ENCODE results near the gene ARID3A. TPM values are rescaled to one million over a fixed set of nuclear protein-coding genes. Genes with fewer than 3 reads are reported as not detected.
A peak's percentile ranks its signal among the peaks of the same experiment; 100 is the strongest.

Gene ARID3A
- total RNA-seq, 1 experiment from 2014 or later: 12.0 TPM

DNA sequence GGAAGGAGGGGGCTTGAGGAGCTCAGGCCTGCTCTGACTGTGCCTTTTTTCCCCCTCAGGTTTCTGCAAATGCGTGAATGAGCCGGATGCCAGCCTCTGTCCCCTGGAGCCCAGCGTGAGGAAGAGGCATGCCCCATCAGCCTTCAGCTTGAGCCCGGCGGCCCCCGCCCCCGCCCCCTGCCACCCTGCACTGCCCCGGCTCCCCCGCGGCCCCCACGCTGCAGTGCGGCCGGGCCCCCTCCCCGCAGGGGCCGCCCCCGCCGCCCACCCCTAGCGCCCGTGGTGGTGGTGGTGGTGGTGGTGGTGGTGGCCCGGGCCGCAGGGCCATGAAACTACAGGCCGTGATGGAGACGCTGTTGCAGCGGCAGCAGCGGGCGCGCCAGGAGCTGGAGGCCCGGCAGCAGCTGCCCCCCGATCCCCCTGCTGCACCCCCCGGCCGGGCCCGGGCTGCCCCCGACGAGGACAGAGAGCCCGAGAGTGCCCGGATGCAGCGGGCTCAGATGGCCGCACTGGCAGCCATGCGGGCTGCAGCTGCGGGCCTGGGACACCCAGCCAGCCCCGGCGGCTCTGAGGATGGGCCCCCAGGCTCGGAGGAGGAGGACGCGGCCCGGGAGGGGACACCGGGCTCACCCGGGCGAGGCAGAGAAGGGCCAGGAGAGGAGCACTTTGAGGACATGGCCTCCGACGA lies 3.5 kb downstream of the ARID3A start:
- DNase-seq (ENCODE audit: low read depth): no peak

DNA sequence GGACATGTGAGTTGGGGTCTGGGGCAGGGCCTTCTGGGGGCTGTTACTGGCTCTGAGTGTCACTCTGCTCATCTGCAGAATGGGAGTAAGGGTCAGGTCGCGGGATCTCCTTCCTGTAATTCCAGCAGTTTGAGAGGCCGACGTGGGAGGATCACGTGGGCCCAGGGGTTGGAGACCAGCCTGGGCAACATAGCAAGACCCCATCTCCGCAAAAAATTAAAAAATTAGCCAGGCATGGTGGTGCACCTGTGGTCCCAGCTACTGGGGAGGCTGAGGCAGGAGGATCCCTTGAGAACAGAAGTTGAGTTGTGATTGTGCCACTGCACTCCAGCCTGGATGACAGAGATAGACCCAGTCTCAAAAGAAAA lies 4.0 kb downstream of the ARID3A start:
- no peak for DNase-seq (ENCODE audit: low read depth)

DNA sequence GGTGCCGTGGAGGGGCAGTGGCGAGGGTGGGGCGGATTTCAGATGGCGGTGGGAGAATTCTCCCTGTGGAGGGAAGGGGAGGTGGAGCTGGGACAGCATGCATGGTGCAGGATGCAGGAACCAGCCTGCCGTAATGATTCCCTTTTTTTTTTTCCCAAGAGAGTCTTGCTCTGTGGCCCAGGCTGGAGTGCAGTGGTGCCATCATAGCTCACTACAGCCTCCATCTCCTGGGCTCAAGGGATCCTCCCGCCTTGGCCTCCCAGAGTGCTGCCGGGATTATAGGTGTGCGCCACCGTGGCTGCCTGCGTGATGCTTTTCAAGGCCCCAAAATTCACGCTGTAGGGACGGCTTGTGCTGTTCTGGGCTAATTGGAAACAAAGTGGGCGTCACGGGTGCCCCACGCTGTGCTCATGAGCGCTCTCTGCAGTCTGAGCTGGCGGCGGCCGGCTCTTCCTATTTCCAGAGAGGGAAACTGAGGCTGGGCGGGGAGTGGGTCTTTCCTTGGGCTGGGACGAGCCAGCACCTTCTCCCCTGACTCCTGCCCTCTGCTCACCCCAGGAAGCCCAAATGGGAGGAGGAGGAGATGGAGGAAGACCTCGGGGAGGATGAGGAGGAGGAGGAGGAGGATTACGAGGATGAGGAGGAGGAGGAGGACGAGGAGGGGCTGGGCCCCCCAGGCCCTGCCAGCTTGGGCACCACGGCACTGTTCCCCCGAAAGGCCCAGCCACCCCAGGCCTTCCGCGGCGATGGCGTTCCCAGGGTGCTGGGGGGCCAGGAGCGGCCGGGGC lies 6.2 kb downstream of the ARID3A start:
- no peak for DNase-seq (ENCODE audit: low read depth)

DNA sequence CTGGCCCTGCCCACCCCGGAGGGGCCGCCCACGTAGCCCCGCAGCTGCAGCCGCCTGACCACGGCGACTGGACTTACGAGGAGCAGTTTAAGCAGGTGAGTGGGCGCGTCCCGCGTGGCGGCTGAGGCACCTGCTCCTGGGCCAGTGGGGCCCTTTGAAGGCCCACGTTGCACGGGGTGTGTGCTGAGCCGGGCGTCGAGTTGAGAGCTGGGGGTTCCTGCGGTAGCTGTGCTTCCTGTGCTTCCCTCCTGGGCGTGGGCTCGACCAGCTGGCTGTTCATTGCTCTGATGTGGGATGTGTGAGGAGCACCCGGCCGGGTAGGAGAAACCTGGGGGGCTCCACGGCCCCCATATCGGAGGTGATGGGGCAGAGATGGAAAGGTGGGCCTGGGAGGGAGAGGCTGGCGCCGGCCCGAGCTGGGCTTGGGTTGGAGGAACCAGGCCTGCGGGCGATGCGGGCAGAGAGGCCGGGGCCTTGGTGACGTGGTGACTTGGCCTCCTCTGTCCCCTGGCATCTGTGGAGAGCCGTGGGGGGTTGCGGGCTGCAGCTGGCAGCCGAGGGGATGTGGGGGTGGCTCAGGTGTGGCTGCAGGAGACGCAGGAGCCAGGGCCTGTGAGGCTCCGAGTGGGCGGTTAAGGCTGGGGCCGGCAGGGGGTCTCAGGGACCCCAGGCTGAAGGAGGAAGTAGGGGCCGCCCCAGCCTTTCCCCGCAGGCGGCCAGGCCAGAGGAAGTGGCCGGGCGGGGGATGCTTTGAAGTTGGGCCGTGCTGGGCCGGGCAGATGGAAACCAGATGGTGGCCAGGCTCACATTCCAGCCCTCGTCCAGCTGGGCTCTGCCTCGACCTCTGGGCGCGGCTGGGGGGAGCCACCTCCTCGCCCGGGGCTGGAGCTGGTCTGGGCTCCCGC lies 7.1 kb downstream of the ARID3A start:
- peak; percentile 86 for DNase-seq (ENCODE audit: low read depth)

DNA sequence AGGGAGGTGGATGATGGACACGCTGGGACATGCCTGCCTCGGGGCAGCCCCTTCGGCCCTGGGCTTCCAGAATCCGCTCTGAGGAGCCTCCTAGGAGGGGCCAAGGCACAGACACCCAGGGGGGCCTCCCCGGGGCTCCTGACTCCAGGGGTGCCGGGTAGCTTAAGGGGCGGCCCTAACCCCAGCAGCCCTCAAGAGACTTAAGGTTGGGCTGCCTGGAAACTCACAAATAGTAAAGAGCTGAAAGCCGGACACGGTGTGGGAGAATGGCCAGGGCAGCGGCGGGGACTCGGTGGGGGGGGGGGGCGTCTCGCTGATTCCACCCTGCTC lies 7.7 kb downstream of the ARID3A start:
- no peak for DNase-seq (ENCODE audit: low read depth)

DNA sequence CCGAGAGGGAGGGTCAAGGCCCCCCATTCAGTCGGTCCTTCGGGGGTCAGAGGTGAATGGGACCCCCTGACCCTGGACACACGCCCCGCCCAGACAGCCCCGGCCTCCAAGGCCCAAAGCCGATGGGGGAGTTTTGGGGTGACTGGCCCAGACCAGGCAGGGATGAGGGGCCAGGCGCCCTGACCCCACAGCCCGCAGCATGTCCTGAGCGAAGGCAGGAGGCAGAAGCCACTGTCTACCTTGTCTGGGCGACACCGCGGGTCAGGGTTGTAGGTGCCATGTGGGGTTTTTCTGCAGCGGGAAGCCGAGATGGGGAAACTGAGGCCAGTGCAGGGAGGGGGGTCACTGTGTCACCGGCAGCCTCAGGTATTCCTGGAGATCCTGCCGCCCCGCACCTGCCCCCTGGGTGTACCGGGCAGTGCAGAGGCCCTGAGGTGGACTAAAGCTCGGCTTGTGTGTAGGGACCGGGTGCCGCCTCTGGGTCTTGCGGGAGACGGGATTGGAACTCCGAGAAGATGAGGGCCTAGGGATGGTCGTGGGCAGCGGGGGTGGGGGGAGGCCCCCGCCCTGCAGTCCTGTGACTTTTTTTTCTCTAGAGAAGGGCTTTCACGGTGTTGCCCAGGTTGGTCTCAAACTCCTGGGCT lies 8.5 kb downstream of the ARID3A start:
- DNase-seq (ENCODE audit: low read depth): no peak

DNA sequence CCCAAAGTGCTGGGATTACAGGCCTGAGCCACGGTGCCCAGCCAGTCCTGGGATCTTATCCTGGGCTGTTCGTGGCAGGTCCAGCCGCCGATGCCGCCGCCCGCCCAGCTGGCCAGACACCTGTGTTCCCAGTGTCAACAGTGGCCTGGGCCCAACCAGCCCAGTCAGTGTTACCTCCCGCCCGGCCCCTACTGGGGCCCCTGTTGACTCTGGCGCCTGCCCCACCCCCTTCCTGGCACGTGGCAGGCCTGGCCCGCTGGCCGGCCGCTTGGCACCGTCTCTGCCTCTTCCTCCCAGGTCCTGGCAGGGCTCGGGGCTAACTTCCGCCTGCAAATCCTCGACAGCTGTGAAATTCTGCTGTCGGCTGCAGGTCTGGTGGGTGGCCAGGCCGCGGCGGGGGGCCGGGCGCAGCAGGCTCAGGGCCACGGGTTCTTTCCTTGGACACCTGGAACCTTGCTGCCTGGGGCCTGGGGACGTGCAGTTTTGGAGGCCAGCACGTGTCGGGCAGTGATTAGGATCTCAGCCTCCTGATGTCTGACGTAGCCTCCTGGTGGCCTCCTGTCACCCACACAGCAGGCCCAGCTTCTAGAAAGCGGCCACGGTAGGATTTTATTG lies 9.1 kb downstream of the ARID3A start:
- DNase-seq (ENCODE audit: low read depth): peak; percentile 54

DNA sequence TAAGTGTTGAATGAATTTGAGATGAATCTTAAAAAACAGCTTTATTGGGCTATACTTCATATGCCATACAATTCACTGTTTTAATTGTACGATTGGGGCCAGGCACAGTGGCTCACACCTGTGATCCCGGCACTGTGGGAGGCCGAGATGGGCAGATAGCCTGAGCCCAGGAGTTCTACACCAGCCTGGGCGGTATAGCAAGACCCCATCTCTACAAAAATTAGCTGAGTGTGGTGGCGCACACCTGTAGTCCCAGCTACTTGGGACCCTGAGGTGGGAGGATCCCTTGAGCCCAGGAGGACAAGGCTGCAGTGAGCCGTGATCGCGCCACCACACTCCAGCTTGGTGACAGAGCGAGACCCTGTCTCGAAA lies 10.3 kb downstream of the ARID3A start:
- no peak for DNase-seq (ENCODE audit: low read depth)

DNA sequence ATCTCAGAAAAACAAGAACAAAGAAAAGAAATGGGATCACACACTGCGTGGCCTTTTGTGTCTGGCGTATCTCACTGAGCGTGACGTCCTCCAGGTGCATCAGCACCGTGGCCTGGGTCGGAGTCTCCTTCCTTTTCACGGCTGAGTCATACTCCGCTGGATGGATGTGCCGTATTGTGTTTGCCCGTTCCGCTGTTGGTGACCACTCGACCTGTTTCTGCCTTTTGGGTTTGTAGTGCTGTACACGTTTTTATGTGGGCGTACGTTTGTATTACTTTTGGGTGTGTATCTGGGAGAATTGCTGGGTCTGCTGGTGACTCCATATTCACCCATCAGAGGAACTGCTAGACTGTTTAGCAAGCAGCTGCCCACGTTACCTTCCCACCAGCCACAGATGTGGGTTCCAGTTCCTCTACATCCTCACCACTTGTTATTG lies 11.4 kb downstream of the ARID3A start:
- DNase-seq (ENCODE audit: low read depth): no peak

DNA sequence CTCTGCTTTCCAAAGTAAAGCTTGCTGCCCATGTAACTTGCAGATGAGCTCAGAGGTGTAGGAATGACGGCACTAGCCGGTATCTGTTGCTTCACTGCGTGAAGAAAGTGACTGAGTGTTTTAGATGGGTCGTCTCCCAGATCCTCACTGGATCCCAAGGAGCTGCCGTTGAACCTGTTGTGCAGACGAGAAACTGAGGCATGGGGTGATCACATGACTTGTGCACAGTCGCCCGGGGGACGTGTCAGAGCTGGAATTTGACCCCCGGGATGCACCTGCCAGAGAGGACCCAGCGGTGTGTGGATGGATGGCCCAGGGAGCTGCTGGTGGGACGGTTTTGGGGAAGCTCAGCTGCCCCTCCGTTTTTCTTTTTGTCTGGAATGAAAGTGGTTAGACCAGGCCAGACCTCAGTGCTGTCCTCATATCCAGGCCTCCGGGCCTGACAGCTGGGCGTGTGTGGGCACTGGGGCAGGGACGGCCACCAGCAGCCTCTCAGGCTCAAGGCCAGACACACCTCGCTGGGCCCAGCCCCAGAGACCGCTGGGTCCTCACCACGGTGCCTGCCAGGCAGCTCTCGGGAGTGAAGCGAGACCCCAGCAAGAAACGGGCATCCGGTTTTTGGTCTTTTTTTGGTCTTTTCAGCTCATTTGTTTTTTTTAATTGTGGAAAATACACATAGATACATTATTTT lies 12.5 kb downstream of the ARID3A start:
- no peak for DNase-seq (ENCODE audit: low read depth)

DNA sequence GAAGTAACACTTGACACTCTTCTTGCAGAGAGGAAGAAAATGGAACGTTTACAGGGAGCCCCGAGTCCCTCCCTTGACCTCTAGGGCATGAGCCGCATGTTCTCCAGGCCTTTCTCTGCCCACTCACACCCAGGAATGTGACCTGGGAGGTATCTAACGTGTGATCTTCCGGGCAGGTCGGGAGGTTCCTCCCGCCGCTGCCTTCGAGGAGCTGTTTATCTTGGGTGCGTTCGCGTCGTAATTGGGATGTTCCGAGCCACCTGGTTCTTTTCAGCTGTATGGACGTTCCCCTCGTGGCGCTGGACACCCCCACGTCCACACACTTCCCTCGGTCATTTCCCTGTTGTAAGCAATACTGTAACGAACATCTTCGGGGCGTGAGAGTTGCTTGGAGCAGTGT lies 13.6 kb downstream of the ARID3A start:
- DNase-seq (ENCODE audit: low read depth): no peak

DNA sequence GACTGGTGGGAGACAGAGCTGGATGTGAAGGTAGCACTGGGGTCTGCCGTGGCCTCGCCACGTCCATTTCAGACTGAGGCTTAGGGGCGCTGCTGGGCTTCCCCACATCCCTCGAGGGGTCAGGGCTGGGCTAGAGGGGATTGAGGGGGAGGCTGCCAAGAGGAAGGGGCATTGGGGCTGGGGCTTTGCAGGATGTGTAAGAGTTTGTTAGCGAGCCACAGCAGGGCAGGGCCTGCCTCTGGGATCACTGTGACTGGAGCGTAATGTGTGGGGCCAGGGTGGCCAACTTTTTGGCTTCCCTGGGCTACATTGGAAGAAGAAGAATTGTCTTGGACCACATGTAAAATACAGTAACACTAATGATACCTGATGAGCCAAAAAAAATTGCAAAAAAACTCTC lies 14.1 kb downstream of the ARID3A start:
- DNase-seq (ENCODE audit: low read depth): no peak

DNA sequence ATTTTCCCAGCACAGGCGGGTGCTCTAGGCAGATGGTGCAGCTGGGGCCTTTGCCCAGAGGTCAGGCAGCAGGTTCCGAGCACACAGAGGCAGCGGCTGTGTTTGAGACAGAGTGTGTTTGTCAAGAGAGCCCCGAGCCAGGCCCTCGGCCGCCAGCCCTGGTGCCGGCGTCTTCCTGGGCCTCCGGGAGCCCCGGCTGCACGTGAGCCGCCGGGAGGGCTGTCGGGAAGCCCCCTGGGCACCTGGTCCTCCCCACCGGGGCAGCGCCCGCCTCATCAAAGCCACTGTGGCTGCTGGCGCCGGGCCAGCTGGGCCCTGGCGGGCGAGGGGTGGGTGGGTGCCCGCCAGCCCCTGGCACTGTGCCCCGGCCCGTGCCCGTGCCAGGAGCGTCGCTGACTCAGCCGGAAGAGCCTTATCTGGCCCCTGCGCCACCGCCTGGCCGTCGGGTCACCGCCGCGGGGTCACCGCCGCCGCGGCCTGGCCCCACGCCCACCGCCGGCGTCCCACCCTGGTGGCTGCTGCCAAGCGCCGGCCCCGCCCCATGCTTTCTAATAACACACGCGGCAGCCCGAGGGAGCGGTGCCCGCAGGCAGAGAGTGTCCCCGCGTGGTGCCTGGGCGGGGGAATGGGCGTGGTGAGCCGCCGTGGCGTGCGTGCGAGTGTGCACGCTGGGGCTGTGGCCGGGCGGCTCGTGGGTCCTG lies 14.9 kb downstream of the ARID3A start:
- DNase-seq (ENCODE audit: low read depth): peak; percentile 84

DNA sequence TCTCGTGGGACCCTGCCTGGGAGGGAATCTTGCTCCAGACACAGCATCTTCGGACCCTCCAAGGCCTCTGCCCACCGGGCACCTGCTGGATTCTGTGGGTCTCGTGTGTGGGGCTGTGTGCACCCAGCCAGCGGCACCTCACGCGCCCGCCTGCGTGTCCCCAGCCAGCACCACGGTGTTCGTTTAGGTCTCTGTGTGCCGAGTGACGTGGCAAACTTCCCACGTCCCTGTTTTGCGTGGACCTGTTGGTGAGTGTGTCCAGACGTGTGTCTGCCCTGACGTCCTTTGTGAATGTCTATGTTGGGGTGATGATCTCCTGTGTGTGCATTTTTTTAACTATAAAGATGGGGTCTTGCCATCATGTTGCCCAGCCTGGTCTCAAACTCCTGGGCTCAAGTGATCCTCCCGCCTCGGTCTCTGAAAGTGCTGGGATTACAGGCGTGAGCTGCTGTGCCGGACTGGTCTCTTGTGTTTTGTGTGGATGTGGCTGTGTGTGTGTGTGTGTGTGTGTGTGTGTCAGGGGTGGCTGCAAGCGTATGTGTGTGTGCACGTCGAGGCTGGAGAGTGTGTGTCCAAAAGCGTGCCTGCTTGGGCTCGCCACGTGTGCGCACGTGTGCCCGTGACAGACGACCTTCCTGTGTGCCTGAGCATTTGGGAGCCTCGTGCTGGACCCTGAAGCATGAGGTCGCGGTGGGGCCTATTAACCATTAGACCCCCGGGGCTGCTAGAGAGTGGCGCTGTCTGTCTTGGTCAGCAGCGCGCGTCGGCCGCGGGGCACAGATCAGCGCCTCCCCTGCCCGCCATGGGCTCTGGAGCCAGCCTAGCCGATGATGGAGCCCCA lies 15.7 kb downstream of the ARID3A start:
- DNase-seq (ENCODE audit: low read depth): no peak

DNA sequence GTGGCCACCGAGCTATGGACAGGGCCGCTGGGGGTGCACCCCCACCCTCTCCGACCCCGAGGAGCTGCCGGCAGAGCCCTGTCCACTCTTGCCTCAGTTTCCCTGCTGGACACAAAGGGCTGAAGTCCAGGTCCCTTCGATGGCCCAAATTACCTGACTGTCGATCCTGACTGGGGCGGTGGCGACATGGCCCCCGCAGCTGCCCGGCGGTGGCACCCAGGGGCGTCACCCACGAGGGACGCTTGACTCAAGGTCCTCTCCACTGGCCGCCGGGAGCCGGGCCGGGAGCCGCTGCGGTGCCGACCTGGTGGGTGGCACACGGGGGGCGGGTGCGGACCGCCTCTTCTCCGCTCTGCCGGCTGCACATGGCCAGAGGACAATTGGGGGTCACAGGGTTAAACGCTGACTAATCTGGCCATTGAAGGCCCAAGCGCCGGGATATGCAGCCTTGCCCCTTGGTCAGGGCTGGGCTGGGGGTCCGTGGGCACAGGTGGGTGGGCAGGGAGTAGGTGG lies 16.4 kb downstream of the ARID3A start:
- DNase-seq (ENCODE audit: low read depth): no peak

DNA sequence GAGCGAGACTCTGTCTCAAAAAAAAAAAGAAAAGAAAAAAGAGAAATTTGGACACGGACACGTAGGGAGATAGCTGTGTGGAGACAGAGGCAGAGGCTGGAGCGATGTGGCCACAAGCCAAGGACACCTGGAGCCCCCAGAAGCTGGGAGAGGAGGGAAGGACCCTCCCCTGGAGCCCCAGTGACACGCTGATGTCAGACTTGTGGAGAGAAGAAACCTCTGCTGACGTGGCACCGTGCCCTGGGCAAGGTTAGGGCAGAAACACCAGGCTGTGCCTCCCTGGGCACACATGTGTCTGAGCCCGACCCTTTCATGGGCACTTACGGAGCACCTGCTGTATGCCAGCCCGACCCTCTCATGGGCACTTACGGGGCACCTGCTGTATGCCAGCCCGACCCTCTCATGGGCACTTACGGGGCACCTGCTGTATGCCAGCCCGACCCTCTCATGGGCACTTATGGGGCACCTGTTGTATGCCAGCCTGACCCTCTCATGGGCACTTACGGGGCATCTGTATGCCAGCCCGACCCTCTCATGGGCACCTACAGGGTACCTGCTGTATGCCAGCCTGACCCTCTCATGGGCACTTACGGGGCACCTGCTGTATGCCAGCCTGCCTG lies 17.8 kb downstream of the ARID3A start:
- DNase-seq (ENCODE audit: low read depth): no peak

DNA sequence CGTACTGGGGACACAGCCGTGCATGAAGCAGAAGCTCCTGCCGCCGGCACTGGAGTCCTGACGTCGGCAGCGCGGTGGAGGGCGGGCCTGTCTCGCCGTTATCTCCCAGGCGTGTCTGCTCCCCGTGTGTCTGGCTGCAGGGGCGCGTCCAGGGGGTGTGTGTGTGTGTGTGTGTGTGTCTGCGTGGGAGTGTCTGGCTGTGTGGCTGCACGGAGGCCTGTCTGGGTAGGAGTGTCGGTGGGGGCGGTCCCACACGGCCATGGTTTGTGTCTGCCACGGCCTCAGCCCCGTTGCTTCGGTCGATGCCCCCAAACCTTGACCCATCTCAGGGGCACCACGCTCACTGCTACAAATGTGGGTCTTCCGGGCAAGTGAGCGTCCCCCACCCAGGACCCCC lies 18.3 kb downstream of the ARID3A start:
- no peak for DNase-seq (ENCODE audit: low read depth)

DNA sequence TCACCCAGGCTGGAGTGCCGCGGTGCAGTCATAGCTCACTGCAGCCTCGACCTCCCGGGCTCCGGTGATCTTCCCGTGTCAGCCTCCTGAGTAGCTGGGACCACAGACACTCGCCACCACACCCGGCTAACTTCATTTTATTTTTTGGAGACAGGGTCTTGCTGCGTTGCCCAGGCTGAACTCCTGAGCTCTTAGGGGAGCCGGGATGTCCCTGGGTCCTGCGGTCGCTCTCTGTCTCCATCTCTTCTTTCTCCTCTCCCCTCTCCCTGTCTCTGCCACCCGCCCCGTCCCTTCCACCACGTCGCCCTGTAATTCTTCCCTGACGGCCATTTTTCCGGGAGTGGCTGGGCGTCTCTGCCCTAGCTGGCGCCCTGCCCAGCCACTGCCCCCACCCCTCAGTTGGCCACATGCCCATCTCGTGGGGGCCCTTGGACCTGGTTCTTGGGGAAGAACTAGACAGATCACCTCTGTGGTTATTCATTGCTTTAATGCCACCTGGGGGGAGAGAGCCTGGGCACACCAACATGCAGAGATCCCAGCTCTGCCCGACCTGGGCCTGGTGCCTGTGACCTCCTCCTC lies 18.9 kb downstream of the ARID3A start:
- no peak for DNase-seq (ENCODE audit: low read depth)

Measured in Daoy (cell line).